NCI-H2081 (cell line): ENCODE data around the gene UPK1A.
"Not testable (repeated sequence)": the region's sequence is repeated elsewhere in the genome, so short reads cannot be mapped to it uniquely, and the experiment has no call there.

ENCODE experiments used
- DNase-seq, 2 experiments: peaks; one replicate each; lab custom pipeline; 2025; lab: John Stamatoyannopoulos, UW

The UPK1A gene

GRCh38 chr19:35691106-35691505 lies 24.8 kb downstream of the UPK1A start:
- not testable (repeated sequence) for DNase-seq

GRCh38 chr19:35692010-35692409 lies 25.7 kb downstream of the UPK1A start:
- DNase-seq = no peak

- no peak for DNase-seq
These were observed 27.1 kb downstream of the UPK1A start for GRCh38 chr19:35693422-35693821.

GRCh38 chr19:35693835-35694599 lies 27.7 kb downstream of the UPK1A start:
- DNase-seq = peak; percentile 86 to 89

- DNase-seq = no peak
These were observed 29.6 kb downstream of the UPK1A start for GRCh38 chr19:35695895-35696422.

- DNase-seq = no peak
These were observed 30.5 kb downstream of the UPK1A start for GRCh38 chr19:35696835-35697234.

GRCh38 chr19:35702223-35703012 lies 36.1 kb downstream of the UPK1A start:
- peak; percentile 97 to 99 for DNase-seq

GRCh38 chr19:35703343-35703742 lies 37.0 kb downstream of the UPK1A start:
- no peak for DNase-seq

- DNase-seq = no peak
These were observed 37.9 kb downstream of the UPK1A start, which contains the start of gene ZBTB32 for GRCh38 chr19:35704218-35704617. Gene ZBTB32, plus strand, starts transcription at chr19:35704558. Its CDS starts 10,069 bp downstream, at chr19:35714627.

- no peak for DNase-seq
These were observed 42.1 kb downstream of the UPK1A start for GRCh38 chr19:35708391-35708790.

GRCh38 chr19:35710784-35711723 lies 44.7 kb downstream of the UPK1A start:
- DNase-seq = no peak

GRCh38 chr19:35712567-35713505 lies 46.5 kb downstream of the UPK1A start:
- no peak for DNase-seq

GRCh38 chr19:35713506-35713850 lies 47.2 kb downstream of the UPK1A start:
- no peak for DNase-seq

GRCh38 chr19:35713904-35714495 lies 47.7 kb downstream of the UPK1A start:
- no peak for DNase-seq

- DNase-seq = peak; percentile 15 to 33
These were observed 48.5 kb downstream of the UPK1A start for GRCh38 chr19:35714601-35715354.

- DNase-seq = no peak
These were observed 49.1 kb downstream of the UPK1A start for GRCh38 chr19:35715355-35715809.

GRCh38 chr19:35715981-35716800 lies 49.9 kb downstream of the UPK1A start:
- DNase-seq = no peak
